Measurements from ENCODE around the gene RTN1. TPM values are rescaled to one million over a fixed set of nuclear protein-coding genes. Genes with fewer than 3 reads are reported as not detected.

Gene RTN1
- polyA plus RNA-seq, 1 donor from 2014 or later = 0.24 TPM

DNA sequence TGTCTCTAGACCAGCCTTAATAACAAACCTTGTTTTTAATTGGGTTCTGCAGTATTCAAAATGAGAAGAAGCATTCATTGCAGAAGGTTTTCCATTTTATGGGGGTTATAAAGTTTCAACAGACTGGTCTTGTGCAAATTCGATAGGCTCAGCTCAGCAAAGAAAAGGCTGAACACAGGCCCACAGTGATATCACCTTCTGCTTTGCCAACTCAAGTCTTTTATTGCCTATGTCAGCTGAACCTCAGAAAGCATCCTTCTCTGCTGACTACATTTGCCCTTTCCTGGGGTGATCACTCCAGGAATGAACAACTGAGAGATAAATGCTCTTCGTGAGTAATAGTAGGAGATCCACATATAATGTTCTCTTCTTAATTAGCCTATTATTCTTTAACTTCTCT is 159.5 kb downstream of the RTN1 start:
- Mint-ChIP-seq H3K27ac (no peak overlapping the region), H3K36me3 (peaks cover 2% of the 10 kb centered on the region), H3K27me3 (no peaks in the 10 kb centered on the region), H3K4me1 (no peaks in the 10 kb centered on the region), H3K4me3 (no peak overlapping the region), H3K9me3 (peaks cover 0 to under 1% (median 0%) of the 10 kb centered on the region in 3 donors)

DNA sequence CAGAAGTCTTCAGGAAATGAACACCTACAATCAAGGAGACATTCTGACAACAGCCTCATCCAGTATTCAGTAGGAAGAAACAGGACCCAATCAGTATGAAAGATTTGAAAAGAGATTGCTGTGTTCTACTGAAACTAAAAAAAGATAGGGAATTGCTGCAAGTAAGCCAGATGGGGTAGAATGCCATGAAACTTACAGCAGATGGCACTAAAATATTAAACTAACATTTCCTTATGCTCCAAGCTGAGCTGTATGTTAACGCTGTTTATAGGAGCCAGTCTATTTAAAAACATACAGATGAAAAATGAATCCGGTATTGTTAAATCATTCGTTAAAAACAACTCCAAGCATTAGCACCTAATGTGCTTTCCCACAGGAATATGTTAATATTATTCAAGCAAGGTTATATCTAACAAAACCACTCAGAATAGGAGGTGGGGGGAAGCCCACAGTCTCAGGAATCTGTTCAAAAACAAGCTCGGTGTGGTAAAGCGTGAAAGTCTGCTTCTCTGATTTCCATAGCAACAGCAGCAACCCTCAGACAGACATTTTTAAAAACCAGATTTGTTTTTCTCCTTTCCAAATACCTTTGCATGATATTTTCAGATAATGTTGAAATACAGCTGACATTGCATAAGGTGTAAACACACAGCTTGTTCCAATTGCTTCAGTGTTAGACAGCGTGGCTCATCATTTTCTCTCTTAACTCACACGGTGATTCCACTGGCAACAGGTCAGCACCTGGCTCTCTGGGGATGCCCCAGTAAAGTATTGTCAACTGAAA is 162.6 kb downstream of the RTN1 start:
- Mint-ChIP-seq H3K4me1 (no peaks in the 10 kb centered on the region), H3K4me3 (peak overlapping the region in 1 of 4 donors; percentile 31), H3K27me3 (no peaks in the 10 kb centered on the region), H3K27ac (no peak overlapping the region), H3K9me3 (peaks cover 0 to 2% (median 1%) of the 10 kb centered on the region in 3 donors), H3K36me3 (peaks cover 2% of the 10 kb centered on the region)

DNA sequence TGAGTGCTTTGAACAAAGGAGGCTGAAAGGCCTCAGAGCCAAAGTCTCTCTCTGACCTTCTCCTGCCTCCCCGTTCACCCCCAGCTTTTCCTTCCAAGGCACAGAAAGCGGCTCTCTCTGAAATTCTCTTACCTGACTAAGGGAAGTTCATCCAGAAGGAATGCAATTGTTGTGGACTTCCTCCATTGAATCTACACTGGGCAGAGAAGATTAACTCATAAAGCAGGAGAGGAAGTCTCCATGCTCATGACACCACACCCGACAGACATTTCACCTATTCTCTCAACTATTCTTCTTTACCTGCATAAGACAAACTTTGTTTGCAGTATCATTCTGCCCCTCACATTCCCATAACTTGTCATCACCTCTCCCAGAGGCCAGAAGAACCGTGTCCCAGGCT is 164.7 kb downstream of the RTN1 start:
- no peaks in the 10 kb centered on the region for H3K36me3 Mint-ChIP-seq
- peaks cover 3 to 8% (median 4%) of the 10 kb centered on the region in 3 donors for H3K9me3 Mint-ChIP-seq
- H3K4me1 Mint-ChIP-seq = no peaks in the 10 kb centered on the region
- no peaks in the 10 kb centered on the region for H3K27me3 Mint-ChIP-seq
- no peak overlapping the region for H3K27ac Mint-ChIP-seq
- H3K4me3 Mint-ChIP-seq = peak overlapping the region in 1 of 4 donors; percentile 39

DNA sequence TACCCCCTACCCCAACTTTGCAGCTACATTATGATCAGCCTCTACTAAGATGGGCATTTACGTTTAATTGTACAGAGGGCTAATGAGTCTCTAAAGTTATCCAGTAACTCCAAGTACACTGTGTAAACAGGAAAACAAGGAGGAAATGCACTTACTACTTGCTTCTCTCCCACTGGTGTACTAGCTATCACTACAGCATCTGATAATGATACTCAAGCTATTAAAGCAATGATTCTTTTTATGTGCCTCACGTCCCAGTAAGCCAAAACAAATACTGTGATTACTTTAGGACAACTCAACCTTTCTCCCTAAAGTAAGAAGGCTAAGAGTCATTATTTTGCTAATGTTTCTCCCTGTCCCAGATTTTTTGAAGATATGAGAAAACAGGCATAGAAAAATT is 165.3 kb downstream of the RTN1 start:
- Mint-ChIP-seq H3K36me3 (no peaks in the 10 kb centered on the region), H3K4me1 (no peaks in the 10 kb centered on the region), H3K4me3 (no peak overlapping the region), H3K9me3 (peaks cover 3 to 8% (median 4%) of the 10 kb centered on the region in 3 donors), H3K27ac (no peak overlapping the region), H3K27me3 (no peaks in the 10 kb centered on the region)

DNA sequence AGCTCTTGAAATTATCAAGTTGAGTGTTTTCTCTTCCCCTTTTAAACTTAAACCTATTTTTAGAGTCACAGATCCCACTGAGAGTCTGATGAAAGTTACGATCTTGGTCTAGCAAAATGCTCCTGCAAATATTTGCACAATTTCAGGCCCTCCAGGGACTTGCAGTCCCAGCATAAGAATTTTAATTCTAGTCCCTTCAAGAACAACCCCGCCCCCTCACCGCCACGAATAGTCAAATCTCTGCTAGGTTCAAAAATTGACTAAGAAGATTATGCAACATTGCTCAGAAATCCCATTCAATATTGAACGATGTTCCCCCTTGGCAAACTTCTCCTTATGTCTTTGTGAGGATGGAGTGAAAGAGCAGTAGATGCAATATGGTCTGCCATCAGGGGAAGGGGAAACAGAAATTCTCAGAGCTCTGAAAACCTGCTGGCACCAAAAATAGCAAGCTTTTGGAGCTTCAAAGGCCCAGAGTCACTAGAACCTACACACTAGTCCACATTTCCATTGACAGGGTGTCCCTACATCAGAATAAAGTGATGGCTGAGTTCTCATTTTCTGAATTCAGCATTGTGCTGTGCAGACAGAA is 166.4 kb downstream of the RTN1 start:
- Mint-ChIP-seq H3K4me1 (no peaks in the 10 kb centered on the region), H3K36me3 (no peaks in the 10 kb centered on the region), H3K9me3 (peaks cover 3 to 8% (median 8%) of the 10 kb centered on the region in 3 donors), H3K27ac (no peak overlapping the region), H3K4me3 (no peak overlapping the region), H3K27me3 (no peaks in the 10 kb centered on the region)

DNA sequence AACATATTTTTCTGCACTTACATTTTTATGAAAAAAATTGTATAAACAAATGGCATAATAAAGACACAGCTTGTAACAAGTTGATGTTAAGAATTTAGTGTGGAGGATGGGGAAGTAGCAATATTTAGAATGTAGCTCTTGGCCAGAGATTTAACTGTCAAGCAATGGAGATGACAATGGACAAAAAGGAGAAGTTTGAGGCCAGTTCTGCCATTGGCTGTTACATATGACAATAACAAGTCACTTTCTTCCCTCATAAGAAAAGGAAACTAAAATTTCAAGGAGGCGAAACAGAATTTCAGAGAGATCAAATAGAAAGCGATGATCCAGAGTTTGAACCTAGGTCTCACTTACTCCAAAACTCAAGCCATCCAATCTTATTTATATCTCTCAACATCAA is 171.1 kb downstream of the RTN1 start:
- no peaks in the 10 kb centered on the region for H3K36me3 Mint-ChIP-seq
- no peak overlapping the region for H3K4me3 Mint-ChIP-seq
- H3K4me1 Mint-ChIP-seq = no peaks in the 10 kb centered on the region
- H3K9me3 Mint-ChIP-seq = peaks cover 6 to 8% (median 7%) of the 10 kb centered on the region in 3 donors
- no peaks in the 10 kb centered on the region for H3K27me3 Mint-ChIP-seq
- H3K27ac Mint-ChIP-seq = no peak overlapping the region

DNA sequence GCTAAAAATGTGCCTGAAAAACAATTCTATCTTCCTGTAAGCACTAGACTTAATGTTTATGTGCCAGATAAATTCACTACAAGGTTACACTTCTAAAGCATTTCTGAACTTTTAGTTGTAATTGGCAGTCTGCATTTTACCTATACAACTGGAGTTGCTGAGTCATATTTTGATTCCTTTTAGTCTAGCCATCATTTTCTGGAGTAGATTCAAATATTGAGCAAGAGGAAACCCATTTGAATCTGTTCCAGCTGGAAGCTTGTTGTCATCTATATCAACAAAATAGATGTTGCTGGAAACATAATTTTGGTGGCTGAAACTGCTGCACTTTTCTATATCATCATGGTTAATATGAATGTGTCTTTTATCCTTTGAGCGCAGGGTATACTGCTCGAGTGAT is 171.8 kb downstream of the RTN1 start:
- no peaks in the 10 kb centered on the region for H3K4me1 Mint-ChIP-seq
- H3K4me3 Mint-ChIP-seq = no peak overlapping the region
- H3K27me3 Mint-ChIP-seq = no peaks in the 10 kb centered on the region
- H3K9me3 Mint-ChIP-seq = peaks cover 6 to 8% (median 7%) of the 10 kb centered on the region in 3 donors
- H3K27ac Mint-ChIP-seq = no peak overlapping the region
- no peaks in the 10 kb centered on the region for H3K36me3 Mint-ChIP-seq

DNA sequence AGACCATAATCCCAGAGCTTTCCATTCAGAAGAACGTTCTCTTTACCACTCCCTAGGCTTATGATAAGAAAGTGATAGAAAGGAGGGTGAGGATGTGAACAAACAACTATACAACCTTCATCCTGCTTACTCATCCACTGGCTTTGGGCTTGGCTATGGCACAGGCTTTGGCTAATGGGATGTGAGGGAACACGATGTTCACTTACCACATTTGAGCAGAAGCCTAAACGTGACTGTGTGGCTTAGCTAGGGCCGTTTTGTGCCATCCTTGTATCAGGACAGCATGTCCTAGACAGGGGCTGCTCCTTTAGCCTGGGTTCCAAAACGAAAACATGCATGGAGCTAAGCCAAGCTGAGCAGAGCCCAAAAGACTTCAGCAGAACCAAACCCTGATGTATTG is 175.4 kb downstream of the RTN1 start:
- no peaks in the 10 kb centered on the region for H3K4me1 Mint-ChIP-seq
- H3K27ac Mint-ChIP-seq = peak overlapping the region in 1 of 3 donors; percentile 20
- no peak overlapping the region for H3K4me3 Mint-ChIP-seq
- H3K9me3 Mint-ChIP-seq = peaks cover 0 to 6% (median 6%) of the 10 kb centered on the region in 3 donors
- no peaks in the 10 kb centered on the region for H3K27me3 Mint-ChIP-seq
- no peaks in the 10 kb centered on the region for H3K36me3 Mint-ChIP-seq

DNA sequence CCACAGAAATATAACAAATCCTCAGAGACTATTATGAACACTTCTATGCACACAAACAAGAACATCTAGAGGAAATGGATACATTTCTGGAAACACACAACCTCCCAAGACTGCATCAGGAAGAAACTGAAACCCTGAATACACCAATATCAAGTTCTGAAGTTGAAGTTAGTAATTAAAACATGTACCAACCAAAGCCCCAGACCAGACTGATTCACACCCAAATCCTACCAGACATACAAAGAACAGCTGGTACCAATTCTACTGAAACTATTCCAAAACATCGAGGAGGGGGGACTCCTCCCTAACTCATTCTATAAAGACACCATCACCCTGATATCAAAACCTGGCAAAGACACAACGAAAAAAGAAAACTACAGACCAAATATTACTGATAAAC is 179.3 kb downstream of the RTN1 start:
- no peak overlapping the region for H3K4me3 Mint-ChIP-seq
- H3K27me3 Mint-ChIP-seq = peaks cover 1% of the 10 kb centered on the region

DNA sequence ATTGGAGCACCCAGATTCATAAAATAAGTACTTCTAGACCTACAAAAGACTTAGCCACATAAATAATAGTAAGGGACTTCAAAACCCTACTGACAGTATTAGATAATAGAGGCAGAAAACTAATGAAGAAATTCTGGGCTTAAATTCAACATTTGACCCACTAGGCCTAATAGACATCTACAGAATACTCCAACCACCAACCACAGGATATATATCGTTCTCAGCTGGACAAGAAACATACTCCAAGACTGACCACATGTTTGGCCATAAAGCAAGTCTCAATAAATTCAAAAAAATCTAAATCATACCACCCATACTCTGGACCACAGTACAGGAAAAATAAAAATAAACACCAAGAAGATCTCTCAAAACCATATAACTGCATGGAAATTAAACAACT is 180.2 kb downstream of the RTN1 start:
- peaks cover 0 to 3% (median 2%) of the 10 kb centered on the region in 3 donors for H3K9me3 Mint-ChIP-seq
- H3K4me1 Mint-ChIP-seq = no peaks in the 10 kb centered on the region
- no peak overlapping the region for H3K27ac Mint-ChIP-seq
- peaks cover 1% of the 10 kb centered on the region for H3K27me3 Mint-ChIP-seq
- no peaks in the 10 kb centered on the region for H3K36me3 Mint-ChIP-seq
- no peak overlapping the region for H3K4me3 Mint-ChIP-seq

More for the DNA sequence above, 179.3 kb downstream of the RTN1 start:
- Mint-ChIP-seq H3K36me3 (no peaks in the 10 kb centered on the region), H3K4me1 (no peaks in the 10 kb centered on the region), H3K9me3 (peaks cover 0 to 3% (median 2%) of the 10 kb centered on the region in 3 donors), H3K27ac (no peak overlapping the region)

DNA sequence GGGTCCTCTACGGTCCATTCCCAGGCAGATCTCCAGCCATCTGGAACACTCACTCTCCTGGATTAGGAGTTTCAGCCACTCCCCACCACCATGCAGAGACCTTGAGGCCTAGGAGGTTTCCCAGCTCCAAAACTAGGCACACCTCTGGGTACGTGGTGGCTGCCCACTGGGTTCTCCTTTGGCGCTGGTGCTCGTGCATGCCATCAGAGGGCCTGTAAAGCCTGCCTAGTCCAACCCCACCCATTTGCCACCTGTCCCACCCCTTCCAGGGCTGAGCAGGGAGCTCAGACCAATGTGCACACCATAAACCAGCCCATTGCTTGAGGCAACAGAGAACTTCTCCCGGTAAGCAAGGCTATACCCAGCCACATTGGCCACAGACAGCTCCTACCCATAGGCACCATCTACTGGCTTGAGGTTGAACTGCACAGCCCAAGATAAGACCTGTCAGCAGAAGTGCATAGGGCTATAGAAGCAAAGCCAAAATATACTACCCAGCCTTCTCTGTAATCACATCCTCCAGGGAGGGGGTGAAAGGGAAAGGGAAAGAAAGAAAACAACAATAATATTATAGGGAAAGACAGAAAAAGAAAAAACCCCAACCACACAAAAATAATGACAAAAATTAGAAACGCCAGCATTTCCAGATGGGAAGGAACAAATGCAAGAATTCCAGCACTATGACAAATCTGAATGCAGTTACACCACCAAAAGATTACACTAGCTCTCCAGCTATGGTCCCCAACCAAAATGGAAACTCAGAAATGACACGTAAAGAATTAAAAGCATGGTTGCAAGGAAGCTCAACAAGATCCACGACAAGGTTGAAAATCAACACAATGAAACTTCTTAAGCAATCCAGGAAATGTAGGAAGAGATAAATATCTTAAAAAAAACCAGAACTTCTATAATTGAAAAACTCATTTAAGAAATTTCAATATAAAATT is 182.1 kb downstream of the RTN1 start:
- Mint-ChIP-seq H3K36me3 (no peaks in the 10 kb centered on the region), H3K27me3 (peaks cover 1% of the 10 kb centered on the region), H3K27ac (no peak overlapping the region), H3K4me1 (no peaks in the 10 kb centered on the region), H3K4me3 (no peak overlapping the region), H3K9me3 (peaks cover 0 to 3% (median 2%) of the 10 kb centered on the region in 3 donors)

DNA sequence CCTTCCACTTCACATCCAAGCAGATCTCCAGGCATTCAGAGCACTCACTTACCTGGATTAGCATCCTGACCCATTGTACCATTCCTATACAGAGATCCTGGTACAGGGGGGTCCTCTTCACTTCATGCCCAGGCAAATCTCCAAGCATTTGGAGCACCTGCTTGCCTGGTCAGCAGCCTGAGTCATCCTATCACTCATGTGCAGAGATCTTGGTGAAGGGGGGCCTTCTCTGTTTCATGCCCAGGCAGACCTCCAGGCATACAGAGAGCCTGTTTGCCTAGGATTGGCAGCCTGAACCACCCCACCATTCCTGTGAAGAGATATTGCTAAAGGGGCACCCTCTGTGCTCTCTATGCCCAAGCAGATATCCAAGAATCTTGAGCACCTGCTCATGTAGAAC is 182.9 kb downstream of the RTN1 start:
- H3K9me3 Mint-ChIP-seq = peaks cover 0 to 3% (median 2%) of the 10 kb centered on the region in 3 donors
- H3K27ac Mint-ChIP-seq = no peak overlapping the region
- H3K4me3 Mint-ChIP-seq = no peak overlapping the region
- no peaks in the 10 kb centered on the region for H3K4me1 Mint-ChIP-seq
- H3K36me3 Mint-ChIP-seq = no peaks in the 10 kb centered on the region
- peaks cover 1% of the 10 kb centered on the region for H3K27me3 Mint-ChIP-seq

DNA sequence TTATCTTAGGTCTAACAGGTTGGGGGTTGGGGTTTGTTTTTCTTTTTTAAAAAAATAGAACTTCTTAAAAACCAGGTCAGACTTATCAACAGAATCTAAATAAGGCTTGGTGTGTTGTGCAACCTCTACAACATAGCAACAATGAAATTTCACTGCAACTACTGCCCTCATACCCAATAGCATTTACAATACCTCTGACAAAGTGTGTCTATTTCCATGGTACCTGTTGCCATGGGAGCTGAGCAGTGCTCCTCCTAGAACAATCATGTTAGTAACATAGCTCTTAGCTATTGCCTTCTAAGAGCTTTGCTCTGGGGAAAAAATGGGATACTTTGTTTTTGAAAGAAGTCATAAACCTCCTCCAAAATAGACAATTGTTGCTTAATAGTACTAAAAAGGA is 190.7 kb downstream of the RTN1 start:
- no peak overlapping the region for H3K27ac Mint-ChIP-seq
- H3K27me3 Mint-ChIP-seq = peaks cover 1% of the 10 kb centered on the region
- no peaks in the 10 kb centered on the region for H3K4me1 Mint-ChIP-seq
- no peak overlapping the region for H3K4me3 Mint-ChIP-seq
- no peaks in the 10 kb centered on the region for H3K36me3 Mint-ChIP-seq
- H3K9me3 Mint-ChIP-seq = no peaks in the 10 kb centered on the region

DNA sequence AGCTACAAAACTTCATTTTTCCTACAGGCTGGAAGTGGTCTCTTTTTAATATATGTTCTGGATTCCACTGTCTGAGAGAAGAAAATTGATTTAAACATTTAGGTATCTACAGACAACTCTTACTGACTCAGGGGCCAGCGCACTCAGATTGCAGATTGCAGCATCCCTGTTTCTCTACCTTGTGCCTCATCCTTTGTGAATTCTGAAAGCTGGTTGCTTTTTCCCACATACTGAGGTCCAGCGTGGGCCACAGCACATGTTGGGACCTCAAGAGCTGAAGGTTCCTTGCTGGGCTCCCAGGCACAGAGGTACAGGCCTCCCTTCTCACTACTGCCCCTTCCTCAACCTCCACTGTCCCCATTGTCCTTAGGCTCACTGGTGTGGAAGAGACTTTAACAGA is 192.2 kb downstream of the RTN1 start:
- H3K27ac Mint-ChIP-seq = no peak overlapping the region
- no peak overlapping the region for H3K4me3 Mint-ChIP-seq
- H3K9me3 Mint-ChIP-seq = peaks cover 0 to 6% (median 3%) of the 10 kb centered on the region in 3 donors
- H3K4me1 Mint-ChIP-seq = no peaks in the 10 kb centered on the region
- H3K36me3 Mint-ChIP-seq = no peaks in the 10 kb centered on the region
- H3K27me3 Mint-ChIP-seq = peaks cover 1% of the 10 kb centered on the region

DNA sequence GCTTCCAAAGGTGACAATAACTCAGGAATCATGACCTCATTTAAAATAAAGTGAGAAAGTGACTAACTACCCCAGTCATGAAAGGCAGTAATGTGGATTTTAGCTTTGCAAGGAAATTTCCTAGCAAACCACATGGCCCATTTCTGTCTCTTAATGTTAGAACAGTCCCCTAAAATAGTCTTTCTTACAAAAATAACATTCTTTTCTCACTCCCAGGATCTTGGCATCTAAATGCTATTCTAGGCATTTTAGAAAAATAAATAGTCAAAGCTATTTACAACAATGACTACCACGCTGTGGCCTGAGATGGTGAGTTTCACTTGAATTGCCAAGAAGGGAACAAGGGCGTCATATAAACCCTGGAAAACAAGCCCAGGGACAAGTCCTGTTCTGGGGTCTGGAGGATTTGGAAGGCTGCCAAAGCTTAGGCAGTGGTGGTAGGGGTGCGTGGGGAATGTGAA is 192.8 kb downstream of the RTN1 start:
- Mint-ChIP-seq H3K4me1 (no peaks in the 10 kb centered on the region), H3K4me3 (no peak overlapping the region), H3K27ac (no peak overlapping the region), H3K36me3 (no peaks in the 10 kb centered on the region), H3K9me3 (peaks cover 0 to 6% (median 3%) of the 10 kb centered on the region in 3 donors), H3K27me3 (peaks cover 1% of the 10 kb centered on the region)

Measured in IgD-negative memory B cell (primary cell).